GM19467 (cell line): ENCODE data around the gene MN1.

Experiments used
- ATAC-seq: cut with Tn5 transposase; IDR thresholded peaks from one replicate; pipeline ENCODE4 v1.9.1; 2021; ENCODE audit warnings: mild to moderate bottlenecking, moderate library complexity; ENCODE audit not compliant: unreplicated experiment

MN1 gene

DNA sequence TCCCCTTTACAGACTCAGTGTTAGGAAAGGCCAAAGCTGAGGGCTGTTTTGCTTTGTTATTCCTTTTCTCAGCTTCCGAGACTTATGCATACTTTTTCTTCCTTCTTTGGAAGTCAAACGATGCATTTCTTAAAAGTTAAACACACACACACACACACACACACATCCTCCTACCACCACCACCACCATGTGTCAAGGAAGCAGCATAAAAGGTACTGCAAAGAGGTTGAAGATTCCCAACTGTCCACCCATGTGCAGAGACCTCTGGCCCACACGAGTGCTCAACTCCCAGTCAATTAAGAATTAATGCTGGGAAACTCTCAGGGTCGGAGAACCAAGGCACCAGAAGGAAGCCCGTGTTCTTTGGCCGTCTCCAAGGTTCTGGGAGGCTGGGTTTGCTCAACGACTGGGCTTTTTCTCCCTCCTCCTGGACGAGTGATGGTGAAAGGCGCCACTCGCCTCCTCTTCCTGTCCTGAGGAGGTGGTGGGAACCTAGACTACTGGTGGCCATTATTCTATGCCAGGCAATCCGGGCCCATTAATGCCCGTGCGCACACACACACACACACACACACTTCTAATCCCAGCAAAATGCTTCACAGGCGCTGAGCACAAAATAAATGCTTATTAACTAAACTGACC lies 15.1 kb downstream of the MN1 start:
- ATAC-seq = no peak

DNA sequence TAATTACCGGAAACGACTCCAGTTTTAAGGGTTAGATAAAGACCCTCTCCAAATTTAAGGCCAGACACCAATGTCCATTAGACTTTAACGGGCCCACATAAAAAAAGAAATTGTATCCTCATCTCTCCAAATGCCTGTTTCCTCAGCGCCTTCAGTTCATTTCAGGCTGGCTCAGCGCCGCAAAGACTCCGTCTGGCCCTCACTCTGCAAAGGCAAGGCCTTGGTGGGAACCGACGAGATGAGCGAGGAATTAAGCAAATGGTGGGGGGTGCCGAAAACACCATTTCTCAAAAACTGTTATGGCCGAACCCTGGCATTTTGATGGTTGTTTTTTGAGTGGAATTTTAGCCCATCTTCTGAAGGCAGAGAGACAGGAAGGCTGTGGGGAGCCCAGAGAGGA lies 15.7 kb downstream of the MN1 start:
- no peak for ATAC-seq

DNA sequence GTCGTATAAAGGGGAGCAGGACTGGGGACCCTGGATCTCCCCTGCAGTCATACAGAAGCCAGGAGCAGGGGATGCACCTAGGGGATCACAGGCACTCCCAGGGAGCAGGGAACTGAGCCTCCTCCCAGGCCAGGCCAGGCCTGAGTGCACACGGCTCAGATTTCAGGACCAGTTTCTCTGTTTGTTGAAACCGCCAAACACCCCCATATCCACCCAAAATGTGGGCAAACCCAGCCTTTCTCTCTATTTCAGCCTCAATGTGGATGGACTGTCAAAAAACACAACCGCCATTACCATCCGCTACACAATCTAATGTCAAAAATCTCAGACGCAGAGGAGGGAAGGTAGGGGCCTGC lies 17.5 kb downstream of the MN1 start:
- ATAC-seq = no peak

DNA sequence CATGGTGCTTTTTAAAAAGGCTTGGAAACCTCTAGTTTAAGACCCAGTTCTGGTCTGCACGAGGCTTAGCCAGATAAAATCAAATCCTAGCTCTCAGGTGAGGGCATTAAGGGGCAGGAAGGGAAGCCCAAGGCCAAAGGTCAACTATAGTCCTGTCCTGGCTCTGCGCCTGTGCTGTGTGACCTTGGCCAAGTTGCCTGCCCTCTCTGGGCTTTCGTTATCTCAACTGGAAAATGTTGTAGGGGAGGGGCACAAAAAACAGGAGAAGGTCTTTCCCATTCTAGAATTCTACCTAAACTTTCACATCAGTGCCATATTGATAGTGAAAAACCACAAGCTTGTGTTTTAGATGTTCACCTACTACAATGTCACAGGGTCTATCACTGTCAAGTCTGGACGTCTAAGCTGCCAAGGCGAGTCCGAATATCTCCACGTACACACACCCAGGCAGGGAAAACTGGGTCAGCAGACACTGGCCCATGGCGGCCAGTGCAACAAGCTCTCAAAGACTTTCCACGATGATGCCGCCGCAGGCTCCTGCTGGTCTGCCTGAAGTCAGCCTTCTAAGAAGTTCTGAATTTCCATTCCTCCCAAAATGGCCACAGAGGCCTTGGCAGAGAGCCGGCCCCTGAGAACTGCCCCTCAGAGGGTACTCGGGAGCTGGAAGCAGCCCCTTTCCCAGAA lies 18.0 kb downstream of the MN1 start:
- ATAC-seq = no peak

DNA sequence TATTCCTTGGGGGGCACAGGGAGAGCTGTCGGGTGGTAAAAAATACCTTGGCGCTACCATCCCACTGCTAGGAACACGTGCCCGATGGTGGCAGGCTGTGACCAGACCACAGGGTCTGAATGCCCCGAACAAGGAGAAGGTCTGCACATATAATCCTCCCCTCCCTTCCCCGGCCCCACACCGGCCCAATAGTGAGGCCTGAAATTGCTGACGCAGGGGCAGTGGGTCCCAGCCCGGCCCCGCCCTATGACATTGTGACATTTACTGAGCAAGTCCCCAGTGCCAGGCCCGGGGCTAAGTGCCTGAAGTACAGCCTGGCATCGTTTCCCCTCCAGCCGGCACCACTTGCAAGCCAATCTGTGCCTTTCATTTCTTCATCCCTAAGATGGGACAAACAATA lies 19.5 kb downstream of the MN1 start:
- ATAC-seq = no peak

DNA sequence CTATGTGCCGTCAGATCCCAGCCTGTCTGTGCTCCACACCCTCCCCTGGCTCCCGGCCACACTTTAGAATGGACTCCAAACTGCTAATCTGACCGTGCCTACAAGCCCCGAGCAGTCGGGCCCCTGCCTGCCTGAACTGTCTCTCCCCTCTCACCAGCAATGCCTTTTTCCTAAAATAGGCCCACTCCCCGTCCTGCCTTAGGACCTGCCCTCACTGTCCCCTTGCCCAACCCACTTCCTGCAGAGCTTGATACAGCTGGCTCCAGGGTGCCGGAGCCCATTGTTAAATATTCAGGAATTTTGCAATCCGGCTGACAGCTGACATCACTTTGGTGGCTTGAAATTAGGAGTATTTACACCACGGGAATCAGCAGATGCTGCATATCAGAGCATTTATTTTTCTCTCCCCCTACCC lies 21.4 kb downstream of the MN1 start:
- ATAC-seq = no peak

DNA sequence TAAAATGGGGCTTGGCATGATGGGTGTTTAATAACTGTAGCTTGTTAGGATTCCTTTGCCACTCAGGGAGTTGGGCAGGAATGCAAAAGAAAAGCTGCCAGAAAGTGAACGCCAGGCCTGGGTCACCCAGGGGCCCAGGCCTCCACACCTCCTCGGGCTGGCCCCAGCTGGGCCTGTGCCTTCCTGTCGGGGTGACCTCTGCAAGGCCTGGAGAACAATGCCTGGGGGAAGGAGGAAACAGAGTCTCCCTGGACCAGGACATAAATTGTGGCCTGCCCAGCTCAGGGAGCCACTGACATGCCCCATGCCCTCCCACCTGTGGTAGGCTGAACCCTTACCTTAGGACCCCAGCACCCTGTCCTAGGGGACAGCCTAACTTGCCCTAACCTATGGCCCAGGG lies 21.9 kb downstream of the MN1 start:
- no peak for ATAC-seq

DNA sequence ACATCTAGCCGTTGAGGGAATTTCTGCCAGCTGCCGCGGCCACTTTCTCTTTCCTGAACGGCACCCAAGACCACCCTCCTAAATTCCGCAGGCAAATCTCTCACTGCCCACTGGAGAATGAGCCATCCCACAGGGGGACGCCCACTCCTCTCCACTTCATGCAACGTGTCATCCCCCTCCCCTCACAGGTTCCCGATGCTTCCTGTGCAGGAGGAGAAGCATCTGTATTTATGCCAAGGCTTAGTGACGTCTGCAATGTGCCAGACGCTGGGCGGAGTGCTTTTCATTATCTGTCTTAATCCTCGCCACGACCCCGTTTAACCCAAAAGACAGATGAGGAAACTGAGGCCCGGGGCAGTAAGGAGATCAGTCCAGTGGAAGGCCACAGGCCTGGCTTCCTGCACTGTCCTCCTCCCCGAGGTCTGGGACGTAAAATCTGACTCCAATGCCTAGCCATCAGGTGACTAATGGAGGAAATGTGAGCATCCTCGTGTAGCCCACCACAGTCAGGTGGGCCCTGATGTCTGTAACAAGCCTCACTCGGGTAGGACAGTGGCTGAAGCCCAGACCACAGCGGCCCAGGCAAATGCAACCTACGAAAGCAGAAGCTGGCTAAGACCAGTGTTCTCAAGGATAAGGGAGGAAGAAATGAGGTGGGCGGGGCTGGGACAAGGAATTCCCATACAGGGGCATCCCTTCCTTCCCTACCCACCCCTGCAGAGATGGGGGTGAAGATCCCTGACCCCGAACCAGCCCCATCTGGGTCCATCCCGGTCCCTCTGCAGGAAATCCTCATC lies 23.1 kb downstream of the MN1 start:
- no peak for ATAC-seq

DNA sequence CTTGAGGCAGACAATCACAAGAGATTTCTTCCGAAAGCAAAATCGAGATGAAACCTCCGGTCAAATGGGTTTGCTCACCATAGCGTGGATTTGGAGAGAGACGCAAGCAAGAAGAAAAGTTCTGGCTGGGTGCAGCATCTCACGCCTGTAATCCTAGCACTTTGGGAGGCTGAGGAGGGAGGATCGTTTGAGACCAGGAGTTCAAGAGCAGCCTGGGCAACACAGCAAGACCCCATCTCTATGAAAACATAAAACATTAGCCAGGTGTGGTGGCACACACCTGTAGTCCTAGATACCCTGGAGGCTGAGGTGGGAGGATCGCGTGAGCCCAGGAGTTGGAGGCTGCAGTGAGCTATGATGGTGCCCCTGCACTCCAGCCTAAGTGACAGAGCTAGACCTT lies 24.4 kb downstream of the MN1 start:
- ATAC-seq = no peak

DNA sequence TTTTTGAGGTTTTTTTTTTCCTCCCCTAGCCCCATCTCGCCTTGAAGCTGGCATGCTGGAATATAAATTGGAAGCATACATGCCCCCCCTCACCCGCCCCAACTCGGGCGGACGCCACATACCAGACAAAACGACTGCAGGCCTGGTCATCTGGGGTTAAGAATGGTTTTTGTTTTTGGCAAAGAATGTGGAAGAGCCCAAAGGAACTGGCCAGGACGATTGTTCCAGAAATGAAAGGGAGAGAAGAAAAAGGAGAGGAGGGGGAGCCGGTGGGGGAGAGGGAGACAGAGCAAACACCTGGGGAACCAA lies 25.0 kb downstream of the MN1 start:
- ATAC-seq = no peak

DNA sequence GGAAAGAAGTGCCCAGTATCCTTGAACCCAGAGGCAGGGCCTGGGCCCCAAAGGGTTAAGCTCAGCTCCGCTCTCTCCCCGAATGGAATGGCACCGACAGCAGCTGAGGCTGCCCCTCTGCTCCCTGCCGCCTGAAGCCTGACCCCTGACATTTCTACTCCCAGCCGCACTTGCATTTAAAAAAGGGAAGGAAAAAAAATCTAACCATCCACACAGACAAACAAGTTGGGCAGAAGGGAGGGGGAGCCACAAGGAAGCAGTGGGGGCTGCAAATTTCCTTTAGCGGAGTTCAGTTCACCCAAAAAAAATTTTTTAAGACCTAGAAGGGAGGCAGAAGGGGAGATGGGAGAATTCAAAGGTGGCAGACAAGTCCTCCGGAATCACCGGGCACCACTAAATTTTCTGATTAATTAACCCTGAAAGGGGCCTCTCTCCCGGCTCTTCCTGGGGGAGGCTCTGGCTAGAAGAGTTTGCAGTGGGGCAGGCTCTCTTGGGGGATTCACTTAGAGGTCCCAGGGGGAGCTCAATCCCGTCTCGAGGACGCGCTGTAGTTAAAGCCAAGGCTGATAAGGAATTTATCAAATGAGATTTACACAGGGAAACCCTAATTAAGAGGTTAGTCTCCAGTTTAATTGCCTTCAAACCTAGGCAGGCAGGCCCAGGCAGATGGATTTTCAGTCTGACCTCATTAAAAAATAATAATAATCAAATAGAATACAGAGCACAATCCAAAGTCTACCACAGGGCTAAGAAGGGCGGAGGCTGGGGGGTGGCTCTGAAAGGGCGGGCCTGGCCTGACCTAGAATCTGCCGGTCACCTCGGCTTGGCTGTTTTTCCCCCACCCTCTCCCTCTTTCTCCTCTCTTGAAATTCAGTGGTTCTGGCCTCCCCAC lies 25.6 kb downstream of the MN1 start:
- ATAC-seq = no peak

DNA sequence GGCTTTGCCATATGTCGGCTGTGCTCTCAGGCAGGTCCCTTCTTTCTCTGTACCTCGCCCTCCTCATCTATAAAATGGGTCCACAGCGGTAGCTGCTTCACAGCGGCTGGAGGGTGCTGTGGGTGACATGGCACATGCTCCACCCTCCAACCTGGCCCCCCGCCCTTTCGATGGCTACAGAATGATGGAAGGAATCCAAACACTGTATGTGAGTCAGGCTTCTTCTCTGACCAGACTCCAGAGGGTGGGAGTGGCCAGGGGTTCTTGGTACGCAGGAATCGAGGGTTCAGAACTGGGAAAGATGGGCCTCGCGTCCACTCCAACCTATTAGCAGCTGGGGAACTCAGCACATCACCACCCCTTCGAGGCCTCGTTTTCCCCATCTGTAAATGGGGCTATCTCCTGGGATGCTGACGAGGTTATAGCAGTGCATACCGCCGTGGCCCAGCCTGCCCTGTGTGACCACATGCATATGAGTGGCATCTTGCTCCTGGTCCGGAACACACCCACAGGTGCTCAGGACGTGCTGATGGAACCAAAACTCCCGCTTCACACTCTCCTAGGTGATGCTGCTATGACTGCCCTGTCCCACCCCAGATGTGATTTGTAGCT lies 26.4 kb downstream of the MN1 start:
- ATAC-seq = no peak

DNA sequence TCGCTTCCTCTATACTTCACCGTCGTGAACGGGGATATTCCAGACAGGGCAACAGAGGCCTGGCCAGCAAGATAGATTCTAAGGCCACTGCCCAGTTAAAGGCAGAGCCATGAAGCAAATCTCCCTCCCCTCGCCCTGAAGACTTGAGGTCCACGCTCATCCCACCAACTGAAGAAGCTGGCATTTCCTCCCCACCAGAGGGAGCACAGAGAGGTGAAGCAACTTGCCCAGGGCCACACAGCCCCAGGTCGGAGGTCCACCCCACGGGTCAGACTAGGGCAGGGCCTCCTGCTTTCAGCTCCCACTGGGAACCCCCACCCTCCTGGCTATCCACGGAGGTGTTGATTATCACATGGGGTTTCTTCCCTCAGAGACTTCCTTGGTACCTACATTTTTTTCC lies 27.4 kb downstream of the MN1 start:
- no peak for ATAC-seq

DNA sequence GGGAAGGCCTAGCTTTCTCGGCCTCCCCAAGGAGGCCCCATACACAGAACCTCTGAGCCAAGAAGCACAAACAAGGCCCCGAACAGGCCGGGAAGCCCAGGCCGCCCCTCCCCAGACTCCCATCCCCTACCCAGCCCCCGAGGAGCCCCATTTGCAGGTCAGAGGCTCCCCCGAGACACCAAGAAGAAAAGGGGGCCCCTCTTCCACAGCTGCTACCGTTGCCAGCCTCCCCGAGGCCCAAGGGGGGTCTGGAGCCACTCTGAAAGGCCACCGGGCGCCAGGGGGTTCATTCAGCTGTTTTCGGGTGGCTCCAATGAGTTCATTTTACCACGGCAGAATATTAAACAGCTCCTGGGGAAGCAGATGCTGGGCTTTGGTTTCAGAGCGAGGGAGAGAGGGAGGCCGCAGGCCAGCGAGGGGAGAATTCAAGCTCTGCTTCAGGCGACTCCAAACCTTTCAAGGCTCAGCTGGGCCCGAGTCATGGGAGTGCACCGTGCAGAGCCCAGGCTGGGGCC lies 28.5 kb downstream of the MN1 start:
- ATAC-seq = no peak

DNA sequence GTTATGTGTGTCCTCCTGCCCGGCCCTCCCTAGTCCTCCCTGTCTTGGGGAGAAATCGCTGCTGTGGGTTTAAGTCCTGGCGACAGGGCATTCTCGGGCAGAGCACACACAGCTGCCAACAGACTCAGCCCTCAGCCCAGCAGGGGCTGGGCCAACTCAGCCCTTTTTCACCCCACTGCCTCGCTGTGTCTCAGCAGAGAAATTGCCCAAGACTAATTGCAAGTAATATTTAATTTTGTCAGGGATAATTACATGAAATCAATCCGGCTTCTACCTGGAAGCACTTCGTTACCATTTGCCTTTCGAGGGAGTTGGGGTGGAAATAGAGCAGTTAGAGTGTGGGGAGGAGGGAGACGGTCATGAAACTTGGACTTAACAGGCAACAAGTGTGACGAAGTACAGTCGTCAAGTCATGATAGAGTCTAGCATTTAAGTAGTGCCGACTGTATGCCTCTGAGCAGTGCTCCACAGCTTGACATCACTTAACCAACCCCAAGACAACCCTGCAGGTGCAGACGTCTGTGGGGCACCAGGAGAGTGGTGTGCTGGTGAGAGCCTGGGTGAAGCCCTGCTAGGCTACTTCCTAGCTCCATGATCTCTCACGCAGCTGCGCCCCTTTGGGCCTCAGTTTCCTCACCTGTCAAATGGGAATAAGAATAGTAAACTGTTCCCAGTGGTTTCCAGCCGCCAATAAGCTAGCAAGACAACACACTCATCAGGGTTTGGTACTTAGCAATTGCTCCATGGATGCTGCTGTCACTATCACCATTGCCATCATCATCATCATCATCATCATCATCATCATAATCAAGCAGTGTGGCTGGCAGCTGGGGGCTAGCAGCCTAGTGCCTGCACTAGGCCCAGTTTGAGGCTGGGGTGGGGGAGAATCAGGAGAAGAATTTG lies 29.2 kb downstream of the MN1 start:
- ATAC-seq = no peak

DNA sequence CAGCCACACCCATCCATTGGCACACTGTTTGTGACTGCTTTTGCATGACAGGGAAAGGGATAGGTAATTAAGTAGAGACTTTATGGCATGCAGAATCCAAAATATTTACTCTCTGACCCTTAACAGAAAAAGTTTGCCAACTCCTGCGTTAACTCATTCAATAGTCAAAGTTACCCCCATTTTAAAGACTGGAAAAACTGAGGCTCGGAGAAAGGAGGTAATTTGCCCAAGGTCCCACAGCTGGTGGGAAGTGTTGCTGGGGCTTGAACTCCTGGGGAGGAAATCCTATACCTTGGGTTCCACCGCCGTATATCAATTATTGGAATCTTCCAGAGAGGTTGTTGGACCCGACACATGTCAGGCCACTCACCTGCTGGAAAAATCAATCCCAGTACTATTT lies 29.9 kb downstream of the MN1 start:
- no peak for ATAC-seq

DNA sequence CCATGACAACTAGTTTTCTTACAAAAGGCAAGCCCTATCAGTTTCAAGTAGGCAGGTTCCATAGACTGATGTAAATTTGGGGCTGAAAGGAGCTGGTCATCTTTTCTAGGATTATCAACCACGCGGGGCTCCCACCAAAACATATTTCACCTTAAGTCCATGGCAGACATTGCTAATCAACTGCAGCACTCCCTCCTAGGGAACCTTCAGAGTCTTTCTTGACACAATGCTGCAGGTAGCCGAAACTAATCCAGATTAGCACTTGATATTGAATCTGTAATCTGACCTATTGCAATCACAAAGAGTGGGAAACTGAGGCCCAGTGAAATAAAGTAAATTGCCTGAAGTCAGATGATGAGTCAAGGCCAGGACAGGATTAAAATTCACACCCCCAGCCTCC lies 32.5 kb downstream of the MN1 start:
- no peak for ATAC-seq

DNA sequence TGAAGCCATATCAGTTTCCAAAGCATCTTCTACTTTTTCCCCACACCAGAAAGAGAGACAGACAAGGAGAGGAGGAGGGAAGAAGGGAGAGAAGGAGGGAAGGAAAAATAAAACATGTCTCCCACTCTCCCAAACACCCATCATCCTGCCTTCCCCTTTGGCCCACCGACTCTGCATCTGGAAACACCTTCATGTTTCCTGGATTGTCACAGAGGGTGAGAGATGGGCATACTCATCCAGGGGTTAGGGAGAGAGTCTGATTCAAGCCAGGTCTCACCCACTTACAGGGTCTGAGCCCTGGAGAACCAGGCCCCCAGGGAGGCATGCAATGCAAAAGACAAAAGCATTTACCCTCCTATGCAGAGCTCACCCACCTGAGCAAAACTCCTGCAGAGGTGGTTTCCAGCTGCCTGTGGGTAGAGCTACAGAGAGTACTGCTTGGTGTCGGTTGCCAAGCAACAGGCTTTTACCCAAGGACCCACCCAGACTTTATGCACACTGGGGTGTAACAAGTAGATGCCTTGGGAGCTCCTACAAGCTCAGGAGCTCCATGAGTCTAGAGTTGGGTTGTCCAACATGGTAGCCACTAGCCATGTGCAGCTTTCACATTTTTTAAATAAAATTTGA lies 33.4 kb downstream of the MN1 start:
- ATAC-seq = no peak

DNA sequence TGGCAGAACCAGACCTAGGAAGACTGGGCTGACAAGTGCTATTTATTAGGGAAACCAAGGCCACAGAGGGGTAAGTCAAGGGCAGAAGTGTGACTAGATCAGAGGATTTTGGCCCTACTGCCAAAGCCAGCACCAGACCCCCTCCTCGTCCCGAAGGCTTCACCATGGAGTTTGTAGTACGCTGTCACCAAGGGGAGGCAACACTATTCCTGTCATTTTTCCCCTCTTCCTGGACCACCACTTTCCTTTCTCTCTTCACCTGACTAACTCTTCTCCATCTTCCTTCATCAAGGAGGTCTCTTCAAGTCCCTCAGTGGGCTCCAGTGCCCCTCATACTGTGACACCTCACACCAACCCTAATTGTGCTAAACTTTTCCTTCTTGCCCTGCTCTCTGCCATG lies 34.9 kb downstream of the MN1 start:
- no peak for ATAC-seq
